Measurements from ENCODE around the gene TRAPPC2.

TRAPPC2 gene

GRCh38 chrX:13664020-13664419 lies 70.4 kb downstream of the TRAPPC2 start:
- DNase-seq: no peak

GRCh38 chrX:13662355-13662791 lies 72.0 kb downstream of the TRAPPC2 start:
- no peak for DNase-seq
